GM21423 (cell line): ENCODE data around the gene NOP16.
"Not testable (repeated sequence)": the region's sequence is repeated elsewhere in the genome, so short reads cannot be mapped to it uniquely, and the experiment has no call there.

Experiments
- ATAC-seq: cut with Tn5 transposase; IDR thresholded peaks from one replicate; pipeline ENCODE4 v1.9.1; 2021; ENCODE audit warnings: mild to moderate bottlenecking, moderate library complexity; ENCODE audit not compliant: unreplicated experiment

The NOP16 gene

DNA sequence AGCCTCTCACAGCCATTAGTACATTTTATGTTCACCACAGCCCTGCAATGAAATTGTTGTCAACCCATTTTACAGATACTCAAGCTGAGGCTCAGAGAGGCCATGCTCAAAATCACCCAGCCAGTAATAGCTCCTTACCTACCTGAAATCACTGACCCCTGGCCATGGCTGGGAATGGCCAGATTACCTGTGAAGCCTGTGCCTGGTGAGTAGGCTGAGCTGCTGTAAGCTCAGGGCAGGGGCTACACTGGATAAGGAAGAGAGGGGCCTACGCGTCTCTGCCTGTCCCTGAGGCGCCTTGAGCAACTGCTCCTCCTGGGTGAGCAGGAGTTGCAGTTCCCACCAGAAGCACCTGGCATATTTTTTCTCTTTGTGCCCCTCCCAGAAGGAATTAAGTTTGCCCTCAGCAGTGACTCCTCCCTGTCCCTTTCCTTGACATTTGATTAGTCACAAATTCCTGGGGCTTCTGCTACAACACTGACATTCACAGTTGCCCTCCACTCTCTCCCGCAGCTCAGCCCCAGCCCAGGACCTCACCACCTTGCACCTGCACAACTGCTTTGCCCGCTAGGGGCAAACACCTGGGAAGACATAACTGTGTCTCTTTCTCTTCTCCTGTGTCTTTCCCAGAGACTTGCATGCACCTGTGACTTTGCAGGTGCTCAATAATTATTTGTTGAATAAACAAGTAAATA lies 22.2 kb upstream of the NOP16 start:
- no peak for ATAC-seq

DNA sequence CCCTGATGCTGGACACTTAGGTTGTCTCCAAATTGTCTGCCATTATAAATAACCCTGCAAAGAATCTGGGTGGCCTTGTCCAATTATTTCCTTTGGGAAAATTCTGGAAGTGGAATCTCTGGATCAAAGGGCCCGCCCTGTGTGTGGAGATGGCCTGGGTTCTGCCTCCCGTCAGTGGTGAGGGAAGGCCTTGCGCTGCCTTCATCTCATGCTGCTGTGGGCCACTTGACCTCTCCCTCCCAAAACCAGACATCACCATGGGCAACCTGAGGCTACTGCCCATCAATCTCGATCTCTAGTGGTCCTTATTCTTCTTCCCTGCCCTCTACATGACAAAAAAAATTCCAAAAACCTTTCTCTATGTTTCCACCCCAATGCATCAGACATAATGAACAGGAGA lies 21.4 kb upstream of the NOP16 start:
- ATAC-seq, result no peak

DNA sequence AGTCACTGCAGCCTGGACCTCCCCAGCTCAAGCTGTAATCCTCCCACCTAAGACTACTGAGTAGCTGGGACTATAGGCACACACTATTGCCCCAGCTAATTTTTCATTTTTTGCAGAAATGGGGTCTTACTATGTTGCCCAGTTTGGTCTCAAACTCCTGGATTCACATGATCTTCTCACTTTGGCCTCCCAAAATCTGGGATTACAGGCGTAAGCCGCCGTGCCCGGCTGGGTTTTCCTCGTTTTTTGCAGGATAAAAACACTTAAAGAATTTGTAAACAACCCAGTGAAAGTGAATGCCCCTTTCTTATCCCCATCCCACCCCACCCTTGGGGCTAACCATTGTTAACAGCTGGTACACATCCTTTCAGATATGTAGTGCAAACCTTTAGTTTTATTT lies 20.2 kb upstream of the NOP16 start:
- ATAC-seq, result no peak

DNA sequence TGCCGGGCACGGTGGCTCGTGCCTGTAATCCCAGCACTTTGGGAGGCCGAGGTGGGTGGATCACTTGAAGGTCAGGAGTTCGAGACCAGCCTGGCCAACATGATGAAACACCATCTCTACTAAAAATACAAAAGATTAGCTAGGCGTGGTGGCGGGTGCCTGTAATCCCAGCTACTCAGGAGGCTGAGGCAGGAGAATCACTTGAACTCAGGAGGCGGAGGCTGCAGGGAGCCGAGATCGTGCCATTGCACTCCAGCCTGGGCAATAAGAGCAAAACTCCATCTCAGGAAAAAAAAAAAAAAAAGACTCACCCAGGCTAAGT lies 19.8 kb upstream of the NOP16 start:
- ATAC-seq, result not testable (repeated sequence)

DNA sequence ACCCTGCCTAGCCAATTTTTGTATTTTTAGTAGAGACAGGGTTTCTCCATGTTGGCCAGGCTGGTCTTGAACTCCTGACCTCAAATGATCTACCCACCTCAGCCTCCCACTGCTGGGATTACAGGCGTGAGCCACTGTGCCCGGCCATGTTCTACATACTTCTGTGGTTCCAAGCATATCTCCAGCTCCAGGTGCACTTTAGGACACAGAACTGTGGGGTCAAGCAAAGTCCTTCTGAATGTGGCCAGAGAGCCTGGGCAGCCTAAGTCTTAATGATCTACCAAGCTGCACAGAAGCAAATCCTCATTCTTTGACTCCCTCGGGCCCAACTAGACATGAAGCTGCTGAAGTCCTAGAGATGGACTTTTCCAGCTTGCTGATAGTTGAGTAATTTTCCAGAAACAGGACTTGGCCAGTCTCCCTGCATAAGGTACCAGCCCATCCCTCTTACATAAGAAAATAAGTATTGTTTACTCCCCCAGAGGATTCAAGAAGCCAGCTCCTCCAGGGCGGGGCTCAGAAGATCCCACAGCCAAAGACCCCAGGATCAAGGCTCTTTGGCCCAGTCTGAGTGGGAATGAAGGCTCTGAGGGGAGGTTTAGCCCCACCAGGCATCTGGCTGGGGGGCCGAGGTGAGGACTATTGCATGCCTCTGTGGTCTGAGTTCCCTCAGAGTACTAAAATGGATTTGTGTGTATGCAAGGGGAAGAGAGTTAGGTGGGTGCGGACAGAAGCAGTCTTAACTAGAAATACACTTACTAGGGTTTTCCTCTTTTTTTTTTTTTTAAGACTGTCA lies 19.3 kb upstream of the NOP16 start:
- ATAC-seq, result no peak

DNA sequence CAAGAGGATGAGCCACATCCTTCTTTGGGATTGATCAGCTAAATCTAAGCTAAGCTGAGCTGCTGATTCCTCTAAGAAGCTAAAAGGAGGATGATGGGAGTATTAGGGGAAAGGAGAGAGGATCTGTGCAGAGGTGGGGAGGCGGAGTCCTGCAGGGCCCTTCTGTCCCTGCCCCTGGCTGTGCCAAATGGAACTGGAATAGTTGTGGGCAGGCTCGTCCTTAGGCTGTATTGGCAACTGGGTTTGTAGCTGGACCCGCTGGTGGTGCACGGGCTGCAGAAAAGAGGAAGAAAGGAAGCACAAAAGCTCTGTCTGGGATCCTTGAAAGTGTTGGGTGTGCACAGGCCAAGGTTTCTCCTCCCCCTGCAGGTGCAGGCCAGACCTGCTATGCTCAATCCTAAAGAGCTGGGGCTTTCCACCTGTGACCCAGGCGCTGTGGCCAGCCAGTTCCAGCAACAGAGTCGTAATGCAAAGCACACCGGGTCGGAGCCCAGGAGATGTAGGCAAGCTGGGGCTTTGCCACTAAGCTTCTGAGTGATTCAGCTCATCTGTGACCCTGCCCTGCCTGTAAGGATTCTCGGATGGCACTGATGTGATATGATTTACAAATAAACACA lies 18.1 kb upstream of the NOP16 start:
- no peak for ATAC-seq

GRCh38 chr5:176405656-176406435 lies 17.4 kb upstream of the NOP16 start:
- ATAC-seq, result no peak

DNA sequence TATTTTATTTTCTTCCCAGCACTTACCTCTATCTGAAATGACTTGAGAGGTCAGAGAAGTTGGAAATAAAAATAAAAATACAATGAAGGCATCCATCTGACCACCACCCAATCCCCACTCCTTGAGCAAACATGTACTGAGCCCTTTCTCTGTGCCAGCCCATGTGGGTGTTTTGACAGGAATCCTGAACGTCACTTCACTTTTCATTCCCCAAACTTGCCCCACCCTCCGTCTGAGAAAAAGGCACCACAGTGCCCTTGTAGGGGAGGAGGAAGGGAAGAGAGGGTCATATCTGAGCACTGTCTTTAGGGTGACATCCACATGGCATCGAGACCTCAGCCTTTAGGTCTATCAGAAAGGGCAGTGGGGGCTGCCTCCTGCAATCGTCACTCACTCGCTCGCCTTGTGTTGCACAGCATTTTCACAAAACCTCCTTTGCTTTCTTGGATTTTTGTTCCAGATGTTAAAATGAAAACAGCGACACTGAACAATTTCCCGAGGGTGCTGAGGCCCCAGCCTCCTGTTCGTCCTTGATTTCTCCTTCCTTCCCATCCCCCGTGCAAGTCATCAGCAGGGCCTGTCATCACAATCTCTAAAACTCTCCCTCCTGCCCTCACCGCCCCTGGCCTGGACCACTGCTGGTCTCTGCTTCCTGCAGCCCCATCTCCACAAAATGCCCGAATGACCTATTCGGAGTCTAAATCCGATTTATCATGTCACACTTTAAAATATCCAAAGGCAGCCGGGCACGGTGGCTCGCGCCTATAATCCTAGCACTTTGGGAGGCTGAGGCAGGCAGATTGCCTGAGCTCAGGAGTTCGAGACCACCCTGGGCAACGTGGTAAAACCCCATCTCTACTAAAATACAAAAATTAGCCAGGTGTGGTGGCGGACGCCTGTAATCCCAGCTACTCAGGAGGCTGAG lies 13.1 kb upstream of the NOP16 start:
- no peak for ATAC-seq

- ATAC-seq, result no peak
Observed at GRCh38 chr5:176400382-176401156, 12.2 kb upstream of the NOP16 start.

DNA sequence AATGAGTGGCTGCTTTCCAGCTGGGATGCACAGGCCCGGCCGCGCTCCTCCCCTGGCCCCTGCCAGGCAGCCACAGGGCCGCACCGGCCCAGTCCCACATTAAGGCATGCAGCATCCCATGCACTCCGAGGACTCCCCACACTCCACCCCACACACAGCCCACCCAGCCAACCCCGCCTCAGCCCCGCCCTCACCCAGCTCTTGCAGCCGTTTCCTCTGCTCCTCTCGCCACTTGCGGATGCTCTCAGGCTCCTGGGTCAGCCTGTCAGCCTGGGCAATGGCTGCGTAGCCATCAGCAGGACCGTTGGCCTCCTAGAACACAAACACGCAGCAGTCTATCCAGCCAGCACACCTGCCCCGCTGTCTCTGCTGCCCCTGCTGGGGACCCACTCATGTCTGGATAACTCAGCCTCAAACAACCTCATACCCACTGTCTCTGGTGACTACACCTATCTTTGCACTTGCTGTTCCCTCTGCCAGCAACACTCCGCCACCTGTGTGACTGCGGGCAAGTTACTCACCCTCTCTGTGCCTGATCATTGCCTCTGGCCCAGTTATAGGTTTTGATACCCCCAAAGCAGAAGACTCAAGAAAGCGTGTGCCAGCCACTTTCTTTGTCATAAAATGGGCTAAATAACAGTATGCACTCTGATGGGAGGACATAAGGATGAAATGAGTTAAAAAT lies 9.5 kb upstream of the NOP16 start:
- no peak for ATAC-seq

DNA sequence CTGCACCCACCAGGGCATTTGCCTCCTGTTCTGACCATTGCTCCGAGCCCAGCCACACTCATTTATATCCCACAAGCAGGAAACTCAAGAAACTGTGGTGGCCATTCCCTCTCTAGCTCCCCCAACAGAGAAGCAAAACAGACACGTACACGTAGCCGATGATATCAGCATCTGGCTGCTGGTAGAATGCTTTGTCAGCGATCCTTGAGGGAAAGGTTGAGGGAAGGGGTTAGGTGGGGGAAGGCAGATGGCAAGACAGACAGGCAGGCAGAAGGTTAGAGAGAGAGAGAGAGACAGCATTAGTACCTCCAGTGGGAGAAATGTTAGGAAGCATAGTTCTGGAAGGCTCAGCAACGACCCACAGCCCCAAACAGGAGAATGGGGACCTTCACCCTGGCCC lies 7.9 kb upstream of the NOP16 start:
- ATAC-seq, result no peak

DNA sequence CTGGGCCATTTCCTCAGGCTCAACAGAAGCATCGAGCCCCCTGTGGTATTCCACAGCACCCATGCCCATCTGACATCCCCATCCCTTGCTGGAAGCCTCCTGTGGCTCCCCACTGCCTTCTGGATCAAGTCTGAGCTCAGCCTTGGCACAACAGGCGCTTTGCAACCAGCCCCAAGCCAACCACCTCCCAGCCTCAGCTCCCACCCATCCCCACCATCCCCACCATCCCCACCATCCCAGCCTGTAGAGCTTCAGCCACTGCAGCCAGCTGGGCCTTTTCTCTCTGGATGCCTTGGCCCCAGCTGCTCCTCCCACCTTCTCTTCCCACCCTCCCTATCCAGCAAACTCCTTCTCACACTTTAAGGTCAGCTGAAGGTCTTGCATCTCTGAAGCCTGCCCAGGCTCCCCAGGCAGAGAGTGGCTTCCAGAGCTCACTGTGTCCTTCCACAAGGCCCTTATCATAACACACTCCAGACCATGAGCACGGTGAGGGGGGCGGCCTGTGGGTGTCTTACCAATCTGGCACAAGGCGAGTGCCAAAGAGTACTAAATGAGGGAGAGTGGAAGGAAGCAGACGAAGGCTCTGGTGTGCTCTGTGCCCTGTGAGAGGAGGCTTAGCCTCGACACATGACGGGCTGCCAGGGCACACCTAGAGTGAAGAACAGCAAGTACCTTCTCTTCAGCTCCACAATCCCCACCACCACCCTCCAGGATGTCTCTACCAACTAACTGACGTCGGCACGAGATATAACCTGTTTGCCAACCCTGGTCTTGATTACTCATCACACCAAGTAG lies 6.7 kb upstream of the NOP16 start:
- no peak for ATAC-seq

DNA sequence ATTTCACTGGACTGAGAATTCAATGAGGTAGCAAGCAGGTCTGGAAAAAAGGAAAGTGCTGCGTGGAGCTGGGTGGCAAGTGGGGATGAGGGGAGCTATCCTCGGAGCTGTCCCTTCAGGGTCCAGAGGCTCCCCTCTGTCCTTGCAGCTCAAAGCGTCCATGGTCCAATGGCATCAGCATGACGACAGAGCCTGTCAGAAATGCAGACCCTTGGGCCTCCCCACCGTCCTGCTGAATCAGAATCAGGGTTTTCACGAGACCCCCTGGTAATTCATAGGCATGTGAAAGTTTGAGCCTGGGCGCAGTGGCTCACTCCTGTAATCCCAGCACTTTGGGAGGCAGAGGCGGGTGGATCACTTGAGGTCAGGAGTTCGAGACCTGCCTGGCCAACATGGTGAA lies 5.7 kb upstream of the NOP16 start:
- no peak for ATAC-seq

DNA sequence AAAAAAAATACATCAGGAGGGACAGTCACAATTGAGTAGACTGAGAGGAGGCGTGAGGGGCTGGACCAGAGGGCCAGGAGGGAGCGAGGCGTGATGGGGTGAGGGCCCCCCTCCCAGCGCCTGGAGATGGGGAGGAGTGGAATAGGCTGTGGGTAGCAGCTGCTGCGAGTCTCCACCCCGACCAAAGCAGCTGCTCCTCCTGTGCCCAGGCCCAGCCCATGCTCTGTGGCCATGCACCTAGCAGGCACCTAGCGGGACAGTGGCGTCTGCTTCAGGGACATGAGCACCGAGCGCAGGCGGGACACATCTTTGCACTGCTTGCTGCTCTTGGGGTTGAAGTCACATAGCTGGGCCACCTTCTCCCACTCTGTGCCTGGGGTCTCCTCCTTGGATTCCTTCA lies 4.1 kb upstream of the NOP16 start:
- no peak for ATAC-seq

GRCh38 chr5:176391999-176392398 lies 3.6 kb upstream of the NOP16 start:
- no peak for ATAC-seq

GRCh38 chr5:176391479-176391878 lies 3.1 kb upstream of the NOP16 start:
- no peak for ATAC-seq

- ATAC-seq, result no peak
Observed at GRCh38 chr5:176389135-176390123, 1.0 kb upstream of the NOP16 start.
